Keratinocyte (primary cell): ENCODE data around the gene FGF5.

Experiments
- CTCF ChIP-seq, 3 experiments: IDR thresholded peaks in 1 of 3; conservative IDR thresholded peaks in 1 of 3; optimal IDR thresholded peaks in 1 of 3; 2 replicates in 2 of 3; 3 replicates in 1 of 3; pipeline versions ENCODE3 to v1.5.1; 2011; ENCODE audit warnings: low read length in 3 of 3, mild to moderate bottlenecking in 3 of 3, moderate library complexity in 2 of 3, control low read depth in 1 of 3, inconsistent platforms in 1 of 3; ENCODE audit not compliant: insufficient read depth in 2 of 3; ENCODE audit errors: extremely low read depth in 1 of 3
- EZH2 ChIP-seq: IDR thresholded peaks from one replicate; pipeline ENCODE4 v1.6.1; 2012; ENCODE audit warnings: inconsistent platforms, mild to moderate bottlenecking, low read length, moderate library complexity

DNA sequence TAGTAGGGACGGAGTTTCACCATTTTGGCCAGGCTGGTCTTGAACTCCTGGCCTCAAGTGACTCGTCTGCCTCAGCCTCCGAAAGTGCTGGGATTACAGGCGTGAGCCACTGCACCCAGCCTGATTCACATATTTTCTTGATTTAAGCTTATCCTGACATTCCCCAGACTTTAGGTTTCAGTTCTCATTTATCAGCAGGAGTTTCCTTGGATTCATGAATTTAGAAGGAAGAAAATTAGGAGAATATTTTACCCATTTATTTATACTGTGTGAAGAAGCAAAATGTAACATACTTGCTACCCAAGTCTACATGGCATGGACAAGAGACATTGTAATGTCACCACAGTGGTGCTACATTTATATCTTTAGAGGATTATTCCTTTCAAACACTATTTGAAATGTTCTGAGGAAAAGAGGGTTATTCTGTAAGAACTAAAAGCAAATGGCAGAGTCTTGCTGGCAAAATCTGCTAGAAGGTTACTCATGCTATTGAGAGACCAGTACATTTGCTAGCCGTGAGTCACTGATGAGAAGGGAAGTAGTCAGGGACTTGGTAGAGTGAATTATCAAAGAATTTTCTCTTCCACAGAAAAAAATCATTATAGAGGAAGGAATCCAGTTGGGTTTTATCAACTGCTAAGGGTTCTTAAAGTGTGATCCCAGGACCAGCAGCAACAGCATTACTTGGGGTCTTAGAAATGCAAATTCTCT is 43.0 kb downstream of the FGF5 start:
- TF ChIP-seq CTCF (optimal IDR thresholded peaks at IDR 0.05 in 1 of 3, IDR thresholded peaks at IDR 0.05 in 1 of 3, conservative IDR thresholded peaks at IDR 0.05 in 1 of 3; ENCODE audit: extremely low read depth in 1 of 3, insufficient read depth in 2 of 3, low read length in 3 of 3): no peak
- no peak for TF ChIP-seq EZH2
